GM13976 (cell line): ENCODE results near the gene GRK5.

ENCODE experiments used
- DNase-seq: peaks from one replicate; pipeline ENCODE4 v3.0.0; 2012; ENCODE audit warnings: low spot score
- CTCF ChIP-seq: IDR thresholded peaks from 2 replicates; pipeline ENCODE4 v1.5.1; 2012; ENCODE audit warnings: borderline replicate concordance, mild to moderate bottlenecking; ENCODE audit not compliant: insufficient read depth; ENCODE audit errors: extremely low read depth, missing control alignments, control extremely low read depth
- in situ Hi-C: fragments of 300-500 bp; cut with MboI; formaldehyde crosslinking; loops from one replicate; pipeline ENCODE4 v1.12.0; 2022; ENCODE audit warnings: low sequenced_read_pairs, mixed read lengths, inconsistent platforms; ENCODE audit not compliant: unreplicated experiment

Gene GRK5

GRCh38 chr10:119312241-119312640 lies 104.9 kb downstream of the GRK5 start:
- in situ Hi-C loops, result no loop called here
- no peak for DNase-seq
- no peak for TF ChIP-seq CTCF

GRCh38 chr10:119313024-119313423 lies 105.7 kb downstream of the GRK5 start:
- TF ChIP-seq CTCF, result no peak
- DNase-seq, result no peak
- in situ Hi-C loops, result no loop called here

- peak; percentile 85 for DNase-seq
- in situ Hi-C loops, result no loop called here
- no peak for TF ChIP-seq CTCF
These were observed 106.3 kb downstream of the GRK5 start for GRCh38 chr10:119313644-119314043.

- in situ Hi-C loops, result no loop called here
- DNase-seq, result no peak
- no peak for TF ChIP-seq CTCF
These were observed 106.7 kb downstream of the GRK5 start for GRCh38 chr10:119314061-119314460.

- DNase-seq, result no peak
- no peak for TF ChIP-seq CTCF
- in situ Hi-C loops, result no loop called here
These were observed 107.1 kb downstream of the GRK5 start for GRCh38 chr10:119314486-119314885.

GRCh38 chr10:119315128-119316001 lies 108.0 kb downstream of the GRK5 start:
- in situ Hi-C loops, result no loop called here
- peak; percentile 82 for DNase-seq
- TF ChIP-seq CTCF, result no peak

GRCh38 chr10:119316002-119316358 lies 108.6 kb downstream of the GRK5 start:
- DNase-seq, result no peak
- TF ChIP-seq CTCF, result no peak
- in situ Hi-C loops, result no loop called here
